Measurements from ENCODE around the gene DAGLA. TPM values are rescaled to one million over a fixed set of nuclear protein-coding genes. Genes with fewer than 3 reads are reported as not detected.
A peak's percentile ranks its signal among the peaks of the same experiment; 100 is the strongest.

DAGLA gene
- total RNA-seq, 2 experiments from 2014 or later: 0.44 to 0.45 TPM

- POLR2A ChIA-PET: no interaction called here
Measured at GRCh38 chr11:61744181-61744580, 64.0 kb downstream of the DAGLA start.

GRCh38 chr11:61744609-61745156, 64.5 kb downstream of the DAGLA start:
- Mint-ChIP-seq H3K27ac (no peak overlapping the region), H3K36me3 (ENCODE audit: low read depth) (no peaks in the 10 kb centered on the region), H3K9me3 (no peaks in the 10 kb centered on the region), H3K4me1 (no peaks in the 10 kb centered on the region), H3K4me3 (no peak overlapping the region), H3K27me3 (peaks cover 3% of the 10 kb centered on the region)
- ChIA-PET POLR2A (no interaction called here), CTCF (interaction anchor here (1.6 kb wide), 1 partner anchor 11 kb away, joined by 5 read pairs; no protein-coding TSS in a partner anchor)
- DNase-seq: no peak

More at GRCh38 chr11:61744181-61744580, 64.0 kb downstream of the DAGLA start:
- CTCF ChIA-PET: interaction anchor here (1.0 to 1.6 kb wide), 2 partner anchors 11 to 61 kb away, joined by 4 to 5 read pairs; no protein-coding TSS in a partner anchor
- no peaks in the 10 kb centered on the region for H3K9me3 Mint-ChIP-seq
- no peaks in the 10 kb centered on the region for H3K36me3 Mint-ChIP-seq (ENCODE audit: low read depth)
- H3K4me3 Mint-ChIP-seq: no peak overlapping the region
- no peak overlapping the region for H3K27ac Mint-ChIP-seq
- no peak for DNase-seq
- H3K4me1 Mint-ChIP-seq: no peaks in the 10 kb centered on the region
- H3K27me3 Mint-ChIP-seq: no peaks in the 10 kb centered on the region

- H3K9me3 Mint-ChIP-seq: no peaks in the 10 kb centered on the region
- H3K27me3 Mint-ChIP-seq: peaks cover 6% of the 10 kb centered on the region
- no peak overlapping the region for H3K4me3 Mint-ChIP-seq
- CTCF ChIA-PET: interaction anchor here (3.2 kb wide), 1 partner anchor 42 kb away, joined by 11 read pairs; no protein-coding TSS in a partner anchor
- DNase-seq: no peak
- no peaks in the 10 kb centered on the region for H3K4me1 Mint-ChIP-seq
- POLR2A ChIA-PET: no interaction called here
- no peaks in the 10 kb centered on the region for H3K36me3 Mint-ChIP-seq (ENCODE audit: low read depth)
- H3K27ac Mint-ChIP-seq: no peak overlapping the region
Measured at GRCh38 chr11:61745781-61746441, 65.7 kb downstream of the DAGLA start.

- ChIA-PET POLR2A (no interaction called here), CTCF (interaction anchor here (1.2 to 3.2 kb wide), 5 partner anchors 9 to 48 kb away, joined by 4 to 13 read pairs (median 5); no protein-coding TSS in a partner anchor)
- no peaks in the 10 kb centered on the region for H3K36me3 Mint-ChIP-seq (ENCODE audit: low read depth)
- no peak overlapping the region for H3K4me3 Mint-ChIP-seq
- H3K27me3 Mint-ChIP-seq: peaks cover 12% of the 10 kb centered on the region
- H3K27ac Mint-ChIP-seq: no peak overlapping the region
- H3K4me1 Mint-ChIP-seq: no peaks in the 10 kb centered on the region
- DNase-seq: no peak
- H3K9me3 Mint-ChIP-seq: no peaks in the 10 kb centered on the region
Measured at GRCh38 chr11:61746442-61747191, 66.4 kb downstream of the DAGLA start.

GRCh38 chr11:61747192-61747966, 67.2 kb downstream of the DAGLA start:
- no peak overlapping the region for H3K4me3 Mint-ChIP-seq
- ChIA-PET CTCF (interaction anchor here (1.0 to 3.2 kb wide), 8 partner anchors 9 to 49 kb away, joined by 3 to 13 read pairs (median 4); no protein-coding TSS in a partner anchor), POLR2A (no interaction called here)
- DNase-seq: peak; percentile 53
- H3K36me3 Mint-ChIP-seq (ENCODE audit: low read depth): no peaks in the 10 kb centered on the region
- H3K27ac Mint-ChIP-seq: no peak overlapping the region
- H3K27me3 Mint-ChIP-seq: peaks cover 17% of the 10 kb centered on the region
- no peaks in the 10 kb centered on the region for H3K9me3 Mint-ChIP-seq
- peaks cover 4% of the 10 kb centered on the region for H3K4me1 Mint-ChIP-seq

GRCh38 chr11:61747967-61748285, 67.7 kb downstream of the DAGLA start:
- ChIA-PET POLR2A (no interaction called here), CTCF (interaction anchor here (1.0 to 3.2 kb wide), 7 partner anchors 14 to 49 kb away, joined by 3 to 13 read pairs (median 4); no protein-coding TSS in a partner anchor)
- no peak overlapping the region for H3K4me3 Mint-ChIP-seq
- no peaks in the 10 kb centered on the region for H3K9me3 Mint-ChIP-seq
- H3K4me1 Mint-ChIP-seq: peaks cover 4% of the 10 kb centered on the region
- no peak overlapping the region for H3K27ac Mint-ChIP-seq
- H3K27me3 Mint-ChIP-seq: peaks cover 18% of the 10 kb centered on the region
- no peaks in the 10 kb centered on the region for H3K36me3 Mint-ChIP-seq (ENCODE audit: low read depth)
- no peak for DNase-seq

GRCh38 chr11:61749591-61750217, 69.5 kb downstream of the DAGLA start:
- DNase-seq: no peak
- Mint-ChIP-seq H3K4me1 (peaks cover 11% of the 10 kb centered on the region), H3K27ac (no peak overlapping the region), H3K27me3 (peaks cover 28% of the 10 kb centered on the region), H3K4me3 (no peak overlapping the region), H3K36me3 (ENCODE audit: low read depth) (no peaks in the 10 kb centered on the region), H3K9me3 (no peaks in the 10 kb centered on the region)
- CTCF ChIA-PET: interaction anchor here (0.8 to 2.8 kb wide), 4 partner anchors 10 to 65 kb away, joined by 3 to 9 read pairs (median 4); no protein-coding TSS in a partner anchor
- POLR2A ChIA-PET: no interaction called here

- no peaks in the 10 kb centered on the region for H3K9me3 Mint-ChIP-seq
- POLR2A ChIA-PET: no interaction called here
- H3K4me3 Mint-ChIP-seq: no peak overlapping the region
- H3K4me1 Mint-ChIP-seq: peaks cover 14% of the 10 kb centered on the region
- H3K36me3 Mint-ChIP-seq (ENCODE audit: low read depth): no peaks in the 10 kb centered on the region
- CTCF ChIA-PET: interaction anchor here (0.7 to 2.8 kb wide), 5 partner anchors 13 to 64 kb away, joined by 3 to 9 read pairs (median 3); no protein-coding TSS in a partner anchor
- no peak overlapping the region for H3K27ac Mint-ChIP-seq
- peaks cover 28% of the 10 kb centered on the region for H3K27me3 Mint-ChIP-seq
- no peak for DNase-seq
Measured at GRCh38 chr11:61750631-61751273, 70.6 kb downstream of the DAGLA start.

GRCh38 chr11:61751384-61751783, 71.2 kb downstream of the DAGLA start:
- H3K27me3 Mint-ChIP-seq: peaks cover 28% of the 10 kb centered on the region
- no peak overlapping the region for H3K4me3 Mint-ChIP-seq
- ChIA-PET CTCF (interaction anchor here (0.6 to 2.8 kb wide), 5 partner anchors 13 to 63 kb away, joined by 3 to 9 read pairs (median 3); no protein-coding TSS in a partner anchor), POLR2A (no interaction called here)
- H3K4me1 Mint-ChIP-seq: peaks cover 20% of the 10 kb centered on the region
- DNase-seq: no peak
- H3K36me3 Mint-ChIP-seq (ENCODE audit: low read depth): no peaks in the 10 kb centered on the region
- no peak overlapping the region for H3K27ac Mint-ChIP-seq
- H3K9me3 Mint-ChIP-seq: no peaks in the 10 kb centered on the region

- ChIA-PET POLR2A (no interaction called here), CTCF (interaction anchor here (0.6 to 1.7 kb wide), 5 partner anchors 13 to 36 kb away, joined by 3 to 5 read pairs (median 5); no protein-coding TSS in a partner anchor)
- Mint-ChIP-seq H3K4me1 (peaks cover 25% of the 10 kb centered on the region), H3K36me3 (ENCODE audit: low read depth) (no peaks in the 10 kb centered on the region), H3K27me3 (peaks cover 28% of the 10 kb centered on the region), H3K9me3 (no peaks in the 10 kb centered on the region), H3K4me3 (peak within 1 kb of the TSS; percentile 45), H3K27ac (no peak within 1 kb of the TSS)
- DNase-seq: peak; percentile 54
Measured at GRCh38 chr11:61752117-61752924, 72.1 kb downstream of the DAGLA start, which contains the start of gene MYRF. MYRF (plus strand) TSS chr11:61752636; CDS start chr11:61752745, 109 bp downstream.

- DNase-seq: no peak
- POLR2A ChIA-PET: no interaction called here
- Mint-ChIP-seq H3K27ac (no peak overlapping the region), H3K4me3 (peak overlapping the region; percentile 22), H3K27me3 (peaks cover 28% of the 10 kb centered on the region), H3K9me3 (no peaks in the 10 kb centered on the region), H3K36me3 (ENCODE audit: low read depth) (no peaks in the 10 kb centered on the region), H3K4me1 (peaks cover 25% of the 10 kb centered on the region)
- CTCF ChIA-PET: interaction anchor here (0.9 to 1.7 kb wide), 4 partner anchors 12 to 35 kb away, joined by 3 to 5 read pairs (median 5); no protein-coding TSS in a partner anchor
Measured at GRCh38 chr11:61752925-61753521, 72.8 kb downstream of the DAGLA start.

Measured in activated CD4-positive, alpha-beta T cell treated with anti-CD3 and anti-CD28 coated beads, Interleukin-2, amount 10 ng/mL, durations not matched to agents 7 days and 5 days (primary cell).